ENCODE results near the gene KCND1. TPM values are rescaled to one million over a fixed set of nuclear protein-coding genes. Genes with fewer than 3 reads are reported as not detected.
A peak's percentile ranks its signal among the peaks of the same experiment; 100 is the strongest.

The KCND1 gene
- total and polyA plus RNA-seq, 8 donors: 0.15 to 2.4 (median 0.45) TPM; not detected in 3

DNA sequence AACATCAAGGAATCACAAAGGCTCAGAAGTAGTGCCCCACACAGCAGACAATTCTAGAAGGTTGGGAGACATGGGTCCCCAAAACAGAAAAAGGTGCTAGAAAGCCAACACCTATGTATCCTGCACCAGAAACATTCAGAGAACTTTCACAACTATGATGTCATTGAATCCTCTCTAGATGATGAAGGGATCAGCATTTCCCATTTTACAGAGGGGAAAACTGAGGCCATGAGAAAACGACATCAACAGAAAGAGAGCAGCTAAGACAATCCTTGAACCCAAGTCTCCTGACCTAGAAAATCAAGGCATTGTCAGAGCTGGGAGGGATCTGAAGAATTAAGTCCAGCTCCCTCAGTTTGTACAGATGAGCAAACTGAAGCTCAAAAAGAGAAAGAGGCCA is 3.3 kb downstream of the KCND1 start:
- peaks cover 0 to 4% (median 0%) of the 10 kb centered on the region in 4 donors for H3K36me3 ChIP-seq
- no peak for DNase-seq
- H3K4me1 ChIP-seq: peaks cover 0 to 18% (median 15%) of the 10 kb centered on the region in 4 donors
- H3K27ac ChIP-seq: no peak overlapping the region
- intact Hi-C loops (cut with DNase I; ENCODE audit: low total_unique reads): no loop called here
- no peak overlapping the region for H3K4me3 ChIP-seq
- 38 to 82% (median 63%) methylated on average over 1 of the region's 1 CpG for WGBS, 5 donors
- no peaks in the 10 kb centered on the region for H3K27me3 ChIP-seq
- TF ChIP-seq POLR2AphosphoS5 (IDR thresholded peaks at IDR 0.05): no peak
- no peak for TF ChIP-seq POLR2A (IDR thresholded peaks at IDR 0.05)
- no peak for TF ChIP-seq EP300 (IDR thresholded peaks at IDR 0.05)
- no peak for TF ChIP-seq CTCF (IDR thresholded peaks at IDR 0.05)
- H3K9me3 ChIP-seq: no peaks in the 10 kb centered on the region

DNA sequence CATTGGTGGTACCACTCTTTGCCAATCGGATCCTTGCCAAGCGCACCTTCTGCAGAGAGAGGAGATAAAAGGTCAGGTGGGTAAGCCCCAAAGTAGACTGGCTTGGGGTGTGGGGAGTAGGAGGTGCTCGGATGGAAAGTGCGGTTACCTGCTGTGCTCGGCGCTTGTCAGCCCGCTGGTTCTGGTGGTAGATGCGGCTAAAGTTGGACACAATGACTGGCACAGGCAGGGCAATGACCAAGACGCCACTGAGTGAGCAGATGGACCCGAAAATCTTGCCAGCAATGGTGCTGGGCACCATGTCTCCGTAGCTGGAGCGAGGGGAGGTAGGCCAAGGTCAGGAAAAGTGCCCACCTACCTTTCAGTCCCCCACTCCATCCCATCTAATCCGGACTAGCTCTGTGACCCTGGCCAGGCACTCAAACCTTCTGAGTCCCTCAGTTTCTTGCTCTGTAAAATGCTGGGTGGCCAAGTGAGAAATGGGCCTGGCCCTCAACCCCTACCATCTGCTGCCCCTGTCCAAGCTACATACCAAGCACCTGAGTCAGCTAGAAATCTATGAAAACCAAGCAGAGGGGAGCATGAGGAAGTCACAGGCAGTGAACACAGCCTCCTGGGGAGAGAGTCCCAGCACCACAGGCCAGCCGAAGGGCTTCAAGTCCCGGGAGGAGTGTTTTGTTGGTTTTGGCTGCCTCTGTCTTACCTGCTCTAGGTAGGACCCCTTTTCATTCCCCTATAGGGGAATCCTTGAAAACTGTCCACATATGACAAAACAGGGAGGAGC is 4.7 kb downstream of the KCND1 start:
- no peak overlapping the region for H3K27ac ChIP-seq
- TF ChIP-seq POLR2AphosphoS5 (IDR thresholded peaks at IDR 0.05): no peak
- WGBS, 5 donors: 78 to 94% (median 84%) methylated on average over 11 to 15 of the region's 15 CpGs
- H3K4me3 ChIP-seq: no peak overlapping the region
- no peaks in the 10 kb centered on the region for H3K9me3 ChIP-seq
- peaks cover 0 to 15% (median 11%) of the 10 kb centered on the region in 4 donors for H3K4me1 ChIP-seq
- peaks cover 0 to 4% (median 0%) of the 10 kb centered on the region in 4 donors for H3K36me3 ChIP-seq
- no peaks in the 10 kb centered on the region for H3K27me3 ChIP-seq
- intact Hi-C loops (cut with DNase I; ENCODE audit: low total_unique reads): no loop called here
- DNase-seq: no peak

GRCh38 chrX:48965959-48966358 is 5.7 kb downstream of the KCND1 start:
- Histone ChIP-seq H3K4me3 (no peak overlapping the region), H3K4me1 (peaks cover 0 to 9% (median under 1%) of the 10 kb centered on the region in 4 donors), H3K9me3 (no peaks in the 10 kb centered on the region), H3K36me3 (peaks cover 0 to 4% (median 0%) of the 10 kb centered on the region in 4 donors), H3K27ac (no peak overlapping the region), H3K27me3 (no peaks in the 10 kb centered on the region)
- intact Hi-C loops (cut with DNase I; ENCODE audit: low total_unique reads): no loop called here
- TF ChIP-seq POLR2A (IDR thresholded peaks at IDR 0.05) (no peak), EP300 (IDR thresholded peaks at IDR 0.05) (no peak), CTCF (IDR thresholded peaks at IDR 0.05) (no peak), POLR2AphosphoS5 (IDR thresholded peaks at IDR 0.05) (no peak)
- DNase-seq: no peak
- WGBS, 5 donors: 91 to 98% (median 93%) methylated on average over 6 to 14 of the region's 14 CpGs; no CpG with 5 or more reads in 1 of the 5 donors

- peaks cover 0 to 16% (median 5%) of the 10 kb centered on the region in 4 donors for H3K4me1 ChIP-seq
- peak in 1 of 2 donors; percentile 76 for DNase-seq
- no peak overlapping the region for H3K4me3 ChIP-seq
- H3K27ac ChIP-seq: peak overlapping the region in 3 of 5 donors; percentile 17 to 93 (median 30)
- WGBS, 5 donors: 20 to 46% (median 29%) methylated on average over 2 to 5 of the region's 5 CpGs
- no peak for TF ChIP-seq POLR2A (IDR thresholded peaks at IDR 0.05)
- no peak for TF ChIP-seq EP300 (IDR thresholded peaks at IDR 0.05)
- no peak for TF ChIP-seq CTCF (IDR thresholded peaks at IDR 0.05)
- peak in 1 of 3 donors; percentile 9 for TF ChIP-seq POLR2AphosphoS5 (IDR thresholded peaks at IDR 0.05)
- no peaks in the 10 kb centered on the region for H3K27me3 ChIP-seq
- intact Hi-C loops (cut with DNase I; ENCODE audit: low total_unique reads): no loop called here
- peaks cover 0 to 4% (median 0%) of the 10 kb centered on the region in 4 donors for H3K36me3 ChIP-seq
- no peaks in the 10 kb centered on the region for H3K9me3 ChIP-seq
Observed at GRCh38 chrX:48961585-48962091, 10.0 kb downstream of the KCND1 start.

All from stomach (tissue), 9 donors.